Measurements from ENCODE around the gene AFF3.

DNA sequence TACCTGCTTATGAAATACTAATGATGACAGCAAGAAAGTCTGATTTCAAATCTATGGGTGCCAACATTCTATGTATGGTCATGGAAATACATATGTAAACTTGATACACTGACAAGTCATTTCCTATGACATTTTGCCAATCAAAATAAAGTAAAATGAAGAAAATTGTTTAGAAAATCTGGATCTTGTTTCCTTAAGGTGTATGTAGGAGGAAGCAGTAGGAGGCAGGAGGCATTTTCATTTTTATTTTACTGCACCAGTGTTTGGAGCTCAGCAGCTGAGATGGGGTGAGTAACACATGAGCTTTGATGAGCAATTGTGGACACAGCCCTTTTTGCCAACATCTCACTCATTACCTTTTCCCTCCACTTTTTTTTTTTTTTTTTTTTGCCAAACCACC lies 167.0 kb downstream of the AFF3 start:
- no peak for TF ChIP-seq EZH2 (IDR thresholded peaks at IDR 0.05; ENCODE audit: low read length, missing control alignments)
- TF ChIP-seq, protein P1, sequence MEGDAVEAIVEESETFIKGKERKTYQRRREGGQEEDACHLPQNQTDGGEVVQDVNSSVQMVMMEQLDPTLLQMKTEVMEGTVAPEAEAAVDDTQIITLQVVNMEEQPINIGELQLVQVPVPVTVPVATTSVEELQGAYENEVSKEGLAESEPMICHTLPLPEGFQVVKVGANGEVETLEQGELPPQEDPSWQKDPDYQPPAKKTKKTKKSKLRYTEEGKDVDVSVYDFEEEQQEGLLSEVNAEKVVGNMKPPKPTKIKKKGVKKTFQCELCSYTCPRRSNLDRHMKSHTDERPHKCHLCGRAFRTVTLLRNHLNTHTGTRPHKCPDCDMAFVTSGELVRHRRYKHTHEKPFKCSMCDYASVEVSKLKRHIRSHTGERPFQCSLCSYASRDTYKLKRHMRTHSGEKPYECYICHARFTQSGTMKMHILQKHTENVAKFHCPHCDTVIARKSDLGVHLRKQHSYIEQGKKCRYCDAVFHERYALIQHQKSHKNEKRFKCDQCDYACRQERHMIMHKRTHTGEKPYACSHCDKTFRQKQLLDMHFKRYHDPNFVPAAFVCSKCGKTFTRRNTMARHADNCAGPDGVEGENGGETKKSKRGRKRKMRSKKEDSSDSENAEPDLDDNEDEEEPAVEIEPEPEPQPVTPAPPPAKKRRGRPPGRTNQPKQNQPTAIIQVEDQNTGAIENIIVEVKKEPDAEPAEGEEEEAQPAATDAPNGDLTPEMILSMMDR (conservative IDR thresholded peaks at IDR 0.05 in 1 of 2, IDR thresholded peaks at IDR 0.05 in 1 of 2; ENCODE audit: low read depth in 1 of 2, low read length in 2 of 2): no peak

Measured in fibroblast of lung (primary cell).